ENCODE measurements around the gene HIBADH. TPM values are rescaled to one million over a fixed set of nuclear protein-coding genes. Genes with fewer than 3 reads are reported as not detected.

HIBADH gene
- total and polyA plus RNA-seq, 9 of the 15 experiments (the other 6 are each of a cell fraction or from before 2014, with no cell fraction given): 10.7 to 67.8 (median 36.9) TPM

- Histone ChIP-seq H4K20me1 (replicated peaks; ENCODE audit: control insufficient read depth, insufficient read depth, low read length) (no peaks in the 10 kb centered on the region), H3K9me1 (ENCODE audit: control insufficient read depth, insufficient read depth, low read length) (no peaks in the 10 kb centered on the region), H3K36me3 (ENCODE audit: control insufficient read depth, insufficient read depth, low read length) (peaks cover 19% of the 10 kb centered on the region), H3K27me3 (ENCODE audit: control insufficient read depth in 2 of 2, insufficient read depth in 2 of 2, low read length in 2 of 2) (no peaks in the 10 kb centered on the region), H3K9ac (ENCODE audit: insufficient read depth in 1 of 2, low read depth in 2 of 2, low read length in 2 of 2) (no peak overlapping the region), H3K4me2 (ENCODE audit: insufficient read depth, low read length) (no peak overlapping the region), H3K4me1 (replicated peaks in 1 of 2; ENCODE audit: control insufficient read depth in 2 of 2, insufficient read depth in 2 of 2, low read length in 2 of 2) (no peaks in the 10 kb centered on the region), H3K4me3 (no peak overlapping the region), H3K79me2 (ENCODE audit: control insufficient read depth, insufficient read depth, low read length) (peaks cover 7% of the 10 kb centered on the region; the same call in 2 of the 3 replicates), H3K9me3 (replicated peaks; ENCODE audit: control insufficient read depth, insufficient read depth, low read depth, low read length) (no peaks in the 10 kb centered on the region), H2AFZ (ENCODE audit: low read depth, low read length) (no peak overlapping the region), H3K27ac (ENCODE audit: extremely low read depth, low read depth, low read length) (no peak overlapping the region)
- TF ChIP-seq ZNF316 (IDR thresholded peaks at IDR 0.05) (peak; percentile 98), RBBP5 (IDR thresholded peaks at IDR 0.05; ENCODE audit: borderline replicate concordance, insufficient read depth, low read length, poor library complexity, severe bottlenecking) (no peak), C11orf30 (IDR thresholded peaks at IDR 0.05; ENCODE audit: low read depth) (peak; percentile 97), SMARCB1 (IDR thresholded peaks at IDR 0.05; ENCODE audit: insufficient read length, low read depth) (no peak), SLC30A9 (CRISPR knock-in tag; IDR thresholded peaks at IDR 0.05) (no peak), ZNF639 (CRISPR knock-in tag; conservative IDR thresholded peaks at IDR 0.05 in 1 of 2, IDR thresholded peaks at IDR 0.05 in 1 of 2) (no peak), NFIC (IDR thresholded peaks at IDR 0.05) (no peak), KLF13 (tag; IDR thresholded peaks at IDR 0.05; ENCODE audit: borderline replicate concordance, low read depth) (no peak), MAFG (tag; conservative IDR thresholded peaks at IDR 0.05) (peak; percentile 95), MAFK (IDR thresholded peaks at IDR 0.05; ENCODE audit: low read length) (peak; percentile 100), LCOR (CRISPR knock-in tag; IDR thresholded peaks at IDR 0.05) (no peak), ZNF133 (CRISPR knock-in tag; IDR thresholded peaks at IDR 0.05) (no peak), MAFF (IDR thresholded peaks at IDR 0.05; ENCODE audit: low read length) (peak; percentile 99), CBX1 (IDR thresholded peaks at IDR 0.05; ENCODE audit: low read depth) (no peak)
- ChIA-PET CTCF (ENCODE audit: low intra/inter-chr PET ratio) (no interaction called here), POLR2A (interaction anchor here (0.7 to 1.6 kb wide), 4 partner anchors 8 to 1497 kb away, joined by 3 to 4 read pairs (median 4); partner anchors contain the start of gene HIBADH)
- no peak for ATAC-seq
- no peak for DNase-seq (ENCODE audit: extremely low read depth in 1 of 4, low spot score in 3 of 4)
- 94% methylated on average over 1 of the region's 1 CpG for WGBS (ENCODE audit: insufficient coverage, low coverage, missing lambda C conversion rate)
- BruUV-seq (replicated peaks): no TSS peak
- FAIRE-seq: no peak
- in situ Hi-C loops (cut with MboI): no loop called here
- intact Hi-C loops (cut with micrococcal nuclease): no loop called here
Observed at GRCh38 chr7:27655184-27655583, 7.5 kb downstream of the HIBADH start.
